ENCODE measurements around the gene MVB12B.

The MVB12B gene

GRCh38 chr9:126435105-126435504, 108.5 kb downstream of the MVB12B start:
- no peak for DNase-seq (ENCODE audit: low spot score)
- TF ChIP-seq, protein P1, sequence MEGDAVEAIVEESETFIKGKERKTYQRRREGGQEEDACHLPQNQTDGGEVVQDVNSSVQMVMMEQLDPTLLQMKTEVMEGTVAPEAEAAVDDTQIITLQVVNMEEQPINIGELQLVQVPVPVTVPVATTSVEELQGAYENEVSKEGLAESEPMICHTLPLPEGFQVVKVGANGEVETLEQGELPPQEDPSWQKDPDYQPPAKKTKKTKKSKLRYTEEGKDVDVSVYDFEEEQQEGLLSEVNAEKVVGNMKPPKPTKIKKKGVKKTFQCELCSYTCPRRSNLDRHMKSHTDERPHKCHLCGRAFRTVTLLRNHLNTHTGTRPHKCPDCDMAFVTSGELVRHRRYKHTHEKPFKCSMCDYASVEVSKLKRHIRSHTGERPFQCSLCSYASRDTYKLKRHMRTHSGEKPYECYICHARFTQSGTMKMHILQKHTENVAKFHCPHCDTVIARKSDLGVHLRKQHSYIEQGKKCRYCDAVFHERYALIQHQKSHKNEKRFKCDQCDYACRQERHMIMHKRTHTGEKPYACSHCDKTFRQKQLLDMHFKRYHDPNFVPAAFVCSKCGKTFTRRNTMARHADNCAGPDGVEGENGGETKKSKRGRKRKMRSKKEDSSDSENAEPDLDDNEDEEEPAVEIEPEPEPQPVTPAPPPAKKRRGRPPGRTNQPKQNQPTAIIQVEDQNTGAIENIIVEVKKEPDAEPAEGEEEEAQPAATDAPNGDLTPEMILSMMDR (IDR thresholded peaks at IDR 0.05; ENCODE audit: extremely low read depth, insufficient read depth, missing control alignments), result no peak
- in situ Hi-C loops (cut with MboI; ENCODE audit: low pct_unique_long_range_greater_than_20kb, low sequenced_read_pairs, unreplicated experiment), result no loop called here

GRCh38 chr9:126435626-126436025, 109.0 kb downstream of the MVB12B start:
- no peak for DNase-seq (ENCODE audit: low spot score)
- in situ Hi-C loops (cut with MboI; ENCODE audit: low pct_unique_long_range_greater_than_20kb, low sequenced_read_pairs, unreplicated experiment), result no loop called here
- TF ChIP-seq, protein P1 (IDR thresholded peaks at IDR 0.05; ENCODE audit: extremely low read depth, insufficient read depth, missing control alignments), result no peak

DNA sequence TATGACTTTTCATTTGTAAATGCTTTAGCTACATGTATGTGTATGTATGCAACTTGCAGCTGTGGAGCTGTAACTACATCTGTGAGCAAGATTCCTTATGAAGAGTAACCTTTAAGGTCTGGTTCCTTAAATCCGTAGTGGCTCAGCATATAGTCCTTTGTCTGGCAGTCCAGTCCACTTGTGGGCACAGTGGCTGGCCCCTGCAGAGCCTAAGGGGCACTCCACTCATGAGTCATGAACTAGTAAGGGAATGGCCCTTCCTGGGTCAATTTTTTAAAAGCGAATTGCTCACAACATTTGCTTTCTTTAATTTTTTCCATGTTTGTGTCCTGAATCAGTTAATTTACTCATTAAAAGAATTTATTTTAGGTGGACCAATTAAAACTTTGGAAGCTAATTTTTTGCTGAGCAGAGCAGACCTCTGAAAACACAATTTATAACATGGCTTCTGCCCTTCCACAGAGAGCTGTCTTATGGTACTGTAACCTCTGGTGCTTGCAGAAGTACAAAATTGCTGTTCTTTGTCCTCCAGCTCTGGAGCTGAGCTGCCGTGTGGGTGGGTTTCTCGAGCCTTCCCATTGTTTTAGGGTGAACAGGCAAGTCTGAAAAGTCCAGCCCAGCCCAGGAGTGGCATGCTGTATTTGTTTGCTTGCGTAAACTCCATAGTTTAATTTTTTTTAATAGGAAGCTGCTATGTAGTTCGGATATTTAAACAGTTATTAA, 110.1 kb downstream of the MVB12B start:
- in situ Hi-C loops (cut with MboI; ENCODE audit: low pct_unique_long_range_greater_than_20kb, low sequenced_read_pairs, unreplicated experiment), result no loop called here
- no peak for DNase-seq (ENCODE audit: low spot score)
- TF ChIP-seq, protein P1 (IDR thresholded peaks at IDR 0.05; ENCODE audit: extremely low read depth, insufficient read depth, missing control alignments), result no peak

DNA sequence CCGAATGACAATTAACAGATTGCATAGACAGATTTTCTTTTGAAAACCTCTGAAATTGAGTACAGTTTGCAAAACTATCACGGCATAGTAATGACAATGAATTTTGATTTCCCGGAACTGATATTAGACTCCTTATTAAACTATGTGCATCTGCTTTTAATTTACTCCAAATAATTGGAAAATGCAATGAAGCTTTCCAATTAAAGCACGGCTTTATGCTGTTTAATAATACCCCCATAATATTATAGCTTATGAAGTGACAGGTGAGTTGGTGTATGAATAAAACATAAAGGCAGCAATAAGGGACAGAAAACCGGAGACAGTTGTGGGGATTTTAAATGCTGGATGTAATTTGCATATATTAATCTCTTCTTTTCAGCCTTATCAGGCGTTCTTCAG, 110.6 kb downstream of the MVB12B start:
- no peak for DNase-seq (ENCODE audit: low spot score)
- in situ Hi-C loops (cut with MboI; ENCODE audit: low pct_unique_long_range_greater_than_20kb, low sequenced_read_pairs, unreplicated experiment), result no loop called here
- TF ChIP-seq, protein P1 (IDR thresholded peaks at IDR 0.05; ENCODE audit: extremely low read depth, insufficient read depth, missing control alignments), result no peak

DNA sequence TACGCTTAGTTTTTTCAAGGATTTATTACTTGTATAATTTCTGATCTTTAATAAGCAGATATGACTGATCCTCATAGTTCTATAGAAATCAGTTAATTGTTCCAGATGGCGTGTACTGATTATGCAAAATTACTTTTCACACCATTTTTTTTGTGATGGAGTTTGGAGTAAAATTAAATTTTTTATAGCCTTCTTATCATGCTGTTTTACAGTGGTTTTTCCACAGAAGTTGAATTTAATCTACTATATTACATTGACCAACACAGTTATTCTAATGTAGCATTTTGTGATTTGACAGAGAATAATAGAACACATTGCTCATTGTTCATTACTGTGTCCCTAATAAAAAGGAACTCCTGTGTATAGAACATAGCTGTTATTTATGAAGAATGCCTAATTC, 111.1 kb downstream of the MVB12B start:
- TF ChIP-seq, protein P1 (IDR thresholded peaks at IDR 0.05; ENCODE audit: extremely low read depth, insufficient read depth, missing control alignments), result no peak
- no peak for DNase-seq (ENCODE audit: low spot score)
- in situ Hi-C loops (cut with MboI; ENCODE audit: low pct_unique_long_range_greater_than_20kb, low sequenced_read_pairs, unreplicated experiment), result no loop called here

DNA sequence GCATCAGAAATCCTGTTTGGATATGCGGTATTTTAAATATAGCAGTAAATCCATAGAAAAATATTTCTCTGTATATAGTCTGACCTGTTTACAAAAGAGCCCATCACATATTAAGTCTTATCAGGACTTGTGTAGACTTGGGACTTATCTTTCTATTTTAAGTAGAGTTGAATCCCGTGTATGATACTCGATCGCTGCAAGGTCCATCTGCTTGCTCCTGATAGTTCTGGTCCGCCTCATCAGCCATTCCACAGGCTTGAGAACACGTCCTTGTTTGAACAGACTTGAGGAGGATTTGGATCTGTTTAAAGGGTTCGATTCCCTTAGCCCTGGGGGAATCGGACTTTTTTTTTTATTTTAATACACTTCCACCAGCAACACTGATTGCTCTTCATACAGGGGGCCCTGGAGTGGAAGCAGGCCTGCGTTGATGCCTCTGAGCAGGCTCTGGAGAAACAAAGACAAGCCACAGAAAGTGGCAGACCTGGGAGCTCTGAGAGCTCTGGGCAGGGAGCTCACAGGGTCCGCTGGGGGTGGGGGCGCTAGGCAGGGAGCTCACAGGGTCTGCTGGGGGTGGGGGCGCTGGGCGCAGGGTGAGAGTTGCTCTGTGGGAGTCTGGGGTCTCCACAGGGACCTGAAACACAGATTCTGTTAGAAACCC, 112.2 kb downstream of the MVB12B start:
- in situ Hi-C loops (cut with MboI; ENCODE audit: low pct_unique_long_range_greater_than_20kb, low sequenced_read_pairs, unreplicated experiment), result no loop called here
- DNase-seq (ENCODE audit: low spot score), result no peak
- TF ChIP-seq, protein P1 (IDR thresholded peaks at IDR 0.05; ENCODE audit: extremely low read depth, insufficient read depth, missing control alignments), result no peak
